ENCODE data around the gene SLIT3.

The SLIT3 gene

DNA sequence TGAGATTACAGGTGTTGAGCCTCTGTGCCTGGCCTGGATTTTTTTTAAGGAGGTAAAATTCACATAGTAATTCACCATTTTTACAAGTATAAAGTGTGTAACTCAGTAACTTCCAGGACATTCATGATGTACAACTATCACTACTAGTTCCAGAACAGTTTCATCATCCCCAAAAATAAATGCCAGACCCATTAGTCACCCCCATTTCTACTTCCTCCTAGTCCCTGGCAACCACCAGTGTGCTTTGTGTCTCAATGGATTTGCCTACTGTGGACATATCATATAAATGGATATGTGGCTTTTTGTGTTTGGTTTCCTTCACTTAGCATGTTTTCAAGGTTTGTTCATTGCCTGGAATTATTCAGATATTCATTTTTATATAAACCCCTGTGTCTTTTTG, 649.3 kb downstream of the SLIT3 start:
- no peak overlapping the region for H3K9ac ChIP-seq (ENCODE audit: low read length)
- no peaks in the 10 kb centered on the region for H3K4me1 ChIP-seq (ENCODE audit: low read length)
- no peak overlapping the region for H3K4me2 ChIP-seq (ENCODE audit: low read length)
- H3K79me2 ChIP-seq (ENCODE audit: low read length), result no peaks in the 10 kb centered on the region
- no peaks in the 10 kb centered on the region for H3K9me3 ChIP-seq (ENCODE audit: insufficient read depth, low read length)
- no peak overlapping the region for H3K27ac ChIP-seq (ENCODE audit: low read length)
- H2AFZ ChIP-seq (ENCODE audit: low read depth, low read length), result no peak overlapping the region
- H3K36me3 ChIP-seq (replicated peaks; ENCODE audit: low read depth, low read length), result no peaks in the 10 kb centered on the region
- no peaks in the 10 kb centered on the region for H4K20me1 ChIP-seq (ENCODE audit: insufficient read depth, low read length)
- TF ChIP-seq, protein P1, sequence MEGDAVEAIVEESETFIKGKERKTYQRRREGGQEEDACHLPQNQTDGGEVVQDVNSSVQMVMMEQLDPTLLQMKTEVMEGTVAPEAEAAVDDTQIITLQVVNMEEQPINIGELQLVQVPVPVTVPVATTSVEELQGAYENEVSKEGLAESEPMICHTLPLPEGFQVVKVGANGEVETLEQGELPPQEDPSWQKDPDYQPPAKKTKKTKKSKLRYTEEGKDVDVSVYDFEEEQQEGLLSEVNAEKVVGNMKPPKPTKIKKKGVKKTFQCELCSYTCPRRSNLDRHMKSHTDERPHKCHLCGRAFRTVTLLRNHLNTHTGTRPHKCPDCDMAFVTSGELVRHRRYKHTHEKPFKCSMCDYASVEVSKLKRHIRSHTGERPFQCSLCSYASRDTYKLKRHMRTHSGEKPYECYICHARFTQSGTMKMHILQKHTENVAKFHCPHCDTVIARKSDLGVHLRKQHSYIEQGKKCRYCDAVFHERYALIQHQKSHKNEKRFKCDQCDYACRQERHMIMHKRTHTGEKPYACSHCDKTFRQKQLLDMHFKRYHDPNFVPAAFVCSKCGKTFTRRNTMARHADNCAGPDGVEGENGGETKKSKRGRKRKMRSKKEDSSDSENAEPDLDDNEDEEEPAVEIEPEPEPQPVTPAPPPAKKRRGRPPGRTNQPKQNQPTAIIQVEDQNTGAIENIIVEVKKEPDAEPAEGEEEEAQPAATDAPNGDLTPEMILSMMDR (IDR thresholded peaks at IDR 0.05; ENCODE audit: low read depth, low read length), result no peak
- no peak for TF ChIP-seq EZH2phosphoT487 (IDR thresholded peaks at IDR 0.05; ENCODE audit: low read depth)
- peaks cover 16% of the 10 kb centered on the region for H3K27me3 ChIP-seq (ENCODE audit: low read depth, low read length)
- no peak overlapping the region for H3K4me3 ChIP-seq (ENCODE audit: low read length)

GRCh38 chr5:168649306-168649705, 651.6 kb downstream of the SLIT3 start:
- Histone ChIP-seq H3K79me2 (ENCODE audit: low read length) (no peaks in the 10 kb centered on the region), H3K4me1 (ENCODE audit: low read length) (no peaks in the 10 kb centered on the region), H3K9me3 (ENCODE audit: insufficient read depth, low read length) (no peaks in the 10 kb centered on the region), H3K27me3 (ENCODE audit: low read depth, low read length) (peaks cover 16% of the 10 kb centered on the region), H4K20me1 (ENCODE audit: insufficient read depth, low read length) (no peaks in the 10 kb centered on the region), H3K4me2 (ENCODE audit: low read length) (no peak overlapping the region), H3K36me3 (replicated peaks; ENCODE audit: low read depth, low read length) (no peaks in the 10 kb centered on the region), H2AFZ (ENCODE audit: low read depth, low read length) (no peak overlapping the region), H3K4me3 (ENCODE audit: low read length) (no peak overlapping the region), H3K27ac (ENCODE audit: low read length) (no peak overlapping the region), H3K9ac (ENCODE audit: low read length) (no peak overlapping the region)
- TF ChIP-seq, protein P1 (IDR thresholded peaks at IDR 0.05; ENCODE audit: low read depth, low read length), result no peak
- TF ChIP-seq EZH2phosphoT487 (IDR thresholded peaks at IDR 0.05; ENCODE audit: low read depth), result no peak

DNA sequence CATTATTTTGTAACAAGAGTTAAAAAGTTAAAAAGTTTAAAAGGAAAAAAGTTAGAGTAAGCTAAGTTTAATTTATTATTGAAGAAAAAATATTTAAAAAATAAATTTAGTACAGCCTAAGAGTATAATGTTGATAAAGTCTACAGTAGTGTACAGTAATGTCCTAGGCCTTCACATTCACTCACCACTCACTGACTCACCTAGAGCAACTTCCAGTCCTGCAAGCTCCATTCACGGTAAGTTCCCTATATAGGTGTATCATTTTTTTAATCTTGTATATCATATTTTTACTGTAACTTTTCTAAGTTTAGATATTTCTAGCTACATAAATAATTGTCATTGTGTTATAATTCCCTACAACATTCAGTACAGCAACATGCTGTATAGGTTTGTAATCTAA, 652.4 kb downstream of the SLIT3 start:
- TF ChIP-seq, protein P1 (IDR thresholded peaks at IDR 0.05; ENCODE audit: low read depth, low read length), result no peak
- TF ChIP-seq EZH2phosphoT487 (IDR thresholded peaks at IDR 0.05; ENCODE audit: low read depth), result no peak
- peaks cover 16% of the 10 kb centered on the region for H3K27me3 ChIP-seq (ENCODE audit: low read depth, low read length)
- no peak overlapping the region for H3K4me2 ChIP-seq (ENCODE audit: low read length)
- no peaks in the 10 kb centered on the region for H3K4me1 ChIP-seq (ENCODE audit: low read length)
- H3K79me2 ChIP-seq (ENCODE audit: low read length), result no peaks in the 10 kb centered on the region
- no peak overlapping the region for H3K27ac ChIP-seq (ENCODE audit: low read length)
- H2AFZ ChIP-seq (ENCODE audit: low read depth, low read length), result no peak overlapping the region
- no peak overlapping the region for H3K9ac ChIP-seq (ENCODE audit: low read length)
- H4K20me1 ChIP-seq (ENCODE audit: insufficient read depth, low read length), result no peaks in the 10 kb centered on the region
- H3K9me3 ChIP-seq (ENCODE audit: insufficient read depth, low read length), result no peaks in the 10 kb centered on the region
- no peaks in the 10 kb centered on the region for H3K36me3 ChIP-seq (replicated peaks; ENCODE audit: low read depth, low read length)
- no peak overlapping the region for H3K4me3 ChIP-seq (ENCODE audit: low read length)

GRCh38 chr5:168648016-168648415, 652.9 kb downstream of the SLIT3 start:
- Histone ChIP-seq H3K36me3 (replicated peaks; ENCODE audit: low read depth, low read length) (no peaks in the 10 kb centered on the region), H3K27ac (ENCODE audit: low read length) (no peak overlapping the region), H3K27me3 (ENCODE audit: low read depth, low read length) (peaks cover 16% of the 10 kb centered on the region), H3K9ac (ENCODE audit: low read length) (no peak overlapping the region), H3K4me2 (ENCODE audit: low read length) (no peak overlapping the region), H3K4me3 (ENCODE audit: low read length) (no peak overlapping the region), H4K20me1 (ENCODE audit: insufficient read depth, low read length) (no peaks in the 10 kb centered on the region), H3K9me3 (ENCODE audit: insufficient read depth, low read length) (no peaks in the 10 kb centered on the region), H3K4me1 (ENCODE audit: low read length) (no peaks in the 10 kb centered on the region), H3K79me2 (ENCODE audit: low read length) (no peaks in the 10 kb centered on the region), H2AFZ (ENCODE audit: low read depth, low read length) (no peak overlapping the region)
- TF ChIP-seq EZH2phosphoT487 (IDR thresholded peaks at IDR 0.05; ENCODE audit: low read depth), result no peak
- TF ChIP-seq, protein P1 (IDR thresholded peaks at IDR 0.05; ENCODE audit: low read depth, low read length), result no peak
